GM18511 (cell line): Measurements from ENCODE around the gene TBCD.

Source experiments
- ATAC-seq: cut with Tn5 transposase; IDR thresholded peaks from one replicate; pipeline ENCODE4 v1.9.1; 2021; ENCODE audit warnings: mild to moderate bottlenecking, moderate library complexity; ENCODE audit not compliant: unreplicated experiment

The TBCD gene

GRCh38 chr17:82830249-82830661 lies 78.4 kb downstream of the TBCD start:
- no peak for ATAC-seq

GRCh38 chr17:82831041-82831817 lies 79.4 kb downstream of the TBCD start:
- no peak for ATAC-seq

DNA sequence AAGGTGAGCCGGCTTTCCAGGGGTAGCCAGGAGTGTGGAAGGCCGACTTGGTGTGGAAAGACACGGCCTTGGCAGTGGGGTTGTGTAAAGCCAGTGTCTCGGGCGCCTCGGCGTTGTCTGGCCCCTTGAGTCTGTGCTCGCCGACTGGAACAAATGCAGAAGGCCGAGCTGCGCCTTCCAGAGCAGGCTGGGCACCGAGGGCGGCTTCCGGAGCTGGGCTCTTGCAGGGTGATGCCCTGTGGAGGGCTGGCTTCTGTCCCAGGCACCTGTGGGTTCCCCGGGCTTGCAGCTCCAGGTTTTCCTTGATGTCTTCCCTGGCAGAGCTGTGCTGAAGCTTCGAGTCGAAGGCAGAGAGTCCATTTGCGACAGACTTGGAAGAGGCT lies 79.9 kb downstream of the TBCD start:
- ATAC-seq: no peak

- ATAC-seq: no peak
Measured at GRCh38 chr17:82832411-82832810, 80.5 kb downstream of the TBCD start.

DNA sequence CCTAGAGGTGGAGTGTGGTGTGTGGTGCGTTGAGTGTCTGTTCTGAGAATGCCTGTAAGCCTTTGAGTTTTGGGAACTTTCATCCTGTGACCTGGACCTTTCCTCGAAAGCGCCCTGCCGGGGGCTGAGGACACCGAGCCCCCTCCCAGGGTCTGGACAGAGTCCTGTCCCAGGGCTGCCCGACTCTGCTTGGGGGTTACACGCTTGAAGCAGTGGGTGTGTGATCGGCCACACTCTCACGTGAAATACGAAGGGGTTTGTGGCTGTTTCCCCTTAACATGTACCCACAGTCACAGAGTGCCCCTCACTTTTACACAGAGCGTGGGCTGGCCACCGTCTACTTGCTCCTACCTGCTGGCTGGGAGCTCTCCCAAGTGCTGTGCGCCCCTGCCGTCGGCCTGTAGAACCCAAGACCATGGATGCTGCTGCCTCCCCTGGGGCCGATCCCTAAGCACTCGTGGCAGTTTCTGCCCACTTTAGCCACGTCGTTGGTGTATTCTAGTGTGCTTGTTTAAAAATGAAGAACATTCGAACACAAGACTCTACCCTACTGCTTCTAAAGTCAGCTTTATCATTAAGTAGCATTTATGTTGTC lies 81.1 kb downstream of the TBCD start:
- no peak for ATAC-seq

DNA sequence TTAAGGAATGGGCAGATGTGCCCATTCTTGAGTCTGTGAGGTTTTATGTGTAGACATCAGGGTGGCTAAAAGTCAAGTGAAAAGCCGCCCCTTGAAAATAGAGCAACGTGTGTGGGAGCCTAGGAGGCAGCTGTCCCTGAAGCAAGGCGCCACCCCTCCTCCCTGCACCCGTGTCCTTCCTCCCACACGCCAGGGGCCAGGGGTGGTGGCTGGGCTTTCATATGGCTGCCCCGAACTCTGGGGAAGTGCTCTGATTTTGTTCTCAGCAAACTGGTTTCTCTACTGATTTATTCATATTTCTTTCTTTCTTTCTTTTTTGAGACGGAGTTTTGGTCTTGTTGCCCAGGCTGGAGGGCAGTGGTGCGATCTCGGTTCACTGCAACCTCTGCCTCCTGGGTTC lies 83.3 kb downstream of the TBCD start:
- no peak for ATAC-seq

GRCh38 chr17:82835766-82836512 lies 84.1 kb downstream of the TBCD start:
- ATAC-seq: no peak

- ATAC-seq: no peak
Measured at GRCh38 chr17:82836823-82837357, 85.0 kb downstream of the TBCD start.

GRCh38 chr17:82837586-82838320 lies 85.9 kb downstream of the TBCD start:
- no peak for ATAC-seq

DNA sequence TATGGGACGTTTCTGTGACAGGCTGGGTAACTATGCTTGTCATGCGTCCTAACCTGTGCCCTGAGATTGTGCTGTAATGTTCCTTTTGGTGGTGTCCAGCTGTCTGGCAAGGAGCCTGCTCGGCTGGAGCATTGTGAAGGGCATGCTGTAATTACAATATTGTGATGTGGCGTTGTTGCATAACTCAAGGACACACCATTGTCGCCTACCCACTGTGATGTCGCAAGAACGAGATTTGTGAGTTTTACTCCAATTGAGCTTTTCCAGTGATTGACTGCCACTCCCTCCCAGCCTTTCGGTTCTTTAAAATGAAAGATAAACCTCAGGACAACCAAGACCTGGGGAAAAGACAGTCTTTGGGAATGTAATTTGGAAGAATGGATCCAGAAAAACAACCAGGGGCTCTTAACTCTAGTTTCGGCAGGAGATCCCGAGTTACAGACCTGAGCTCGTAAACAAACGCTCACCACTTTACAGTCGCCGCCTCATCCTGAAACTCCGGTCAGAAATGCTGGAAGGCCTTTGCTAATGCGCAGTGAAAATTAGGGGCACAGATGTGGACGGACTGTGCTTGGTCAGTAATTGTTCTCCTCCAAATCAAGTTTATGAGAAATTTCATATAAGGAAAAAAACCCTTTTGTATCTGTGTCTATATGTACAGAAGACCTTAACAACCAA lies 86.7 kb downstream of the TBCD start:
- no peak for ATAC-seq

- no peak for ATAC-seq
Measured at GRCh38 chr17:82839617-82840292, 87.9 kb downstream of the TBCD start, which contains the start of gene ZNF750. ZNF750 (minus strand) TSS chr17:82840022; CDS start chr17:82832454, 7,568 bp downstream.

DNA sequence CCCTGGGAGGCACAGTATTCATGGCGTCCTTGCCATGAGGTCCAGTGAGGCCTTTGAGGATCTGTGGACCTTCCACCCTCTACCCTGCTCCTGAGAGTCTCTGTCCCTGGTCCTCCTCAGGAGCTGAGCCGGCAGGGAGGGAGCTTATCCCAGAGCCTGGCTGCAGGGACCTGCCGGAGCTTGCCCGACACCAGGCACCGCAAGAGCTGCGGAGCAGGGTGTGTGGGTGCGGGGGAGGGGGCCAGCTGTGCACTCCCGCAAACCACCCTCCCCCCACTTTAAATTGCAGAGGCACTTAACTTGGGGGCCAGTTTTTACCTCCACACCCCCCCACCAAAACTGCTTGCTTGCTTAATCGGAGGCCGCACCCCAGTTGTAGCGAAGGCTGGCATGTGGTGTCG lies 88.6 kb downstream of the TBCD start:
- no peak for ATAC-seq

DNA sequence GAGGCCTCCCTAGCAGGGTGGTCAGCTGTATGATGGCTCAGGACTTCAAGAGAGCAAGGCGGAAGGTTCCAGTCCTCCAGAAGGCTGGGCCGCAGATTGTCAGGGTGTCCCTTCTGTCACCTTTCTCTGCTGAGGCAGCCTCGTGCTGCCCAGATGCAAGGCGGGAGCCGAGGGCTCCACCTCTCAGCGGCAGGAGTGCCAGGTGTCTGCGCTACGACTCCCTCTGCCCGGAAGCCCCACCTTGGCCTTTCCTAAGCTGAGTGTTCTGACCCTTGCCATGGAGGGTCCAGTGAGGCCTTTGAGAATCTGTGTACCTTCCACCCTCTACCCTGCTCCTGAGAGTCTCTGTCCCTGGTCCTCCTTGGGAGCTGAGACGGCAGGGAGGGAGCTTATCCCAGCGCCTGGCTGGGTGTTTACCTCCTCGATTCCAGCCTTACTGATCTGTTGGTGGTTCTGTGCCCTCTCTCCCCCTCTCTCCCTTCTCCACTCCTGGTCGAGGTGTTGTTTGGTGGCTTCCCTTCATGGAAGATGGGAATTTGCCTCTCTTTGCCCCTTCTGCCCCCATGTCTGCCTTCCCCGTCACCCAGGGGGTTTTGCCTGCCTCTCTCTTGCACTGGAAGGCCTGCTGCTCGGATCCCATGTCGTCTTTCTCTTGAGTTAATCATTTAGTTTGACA lies 90.2 kb downstream of the TBCD start:
- ATAC-seq: no peak

DNA sequence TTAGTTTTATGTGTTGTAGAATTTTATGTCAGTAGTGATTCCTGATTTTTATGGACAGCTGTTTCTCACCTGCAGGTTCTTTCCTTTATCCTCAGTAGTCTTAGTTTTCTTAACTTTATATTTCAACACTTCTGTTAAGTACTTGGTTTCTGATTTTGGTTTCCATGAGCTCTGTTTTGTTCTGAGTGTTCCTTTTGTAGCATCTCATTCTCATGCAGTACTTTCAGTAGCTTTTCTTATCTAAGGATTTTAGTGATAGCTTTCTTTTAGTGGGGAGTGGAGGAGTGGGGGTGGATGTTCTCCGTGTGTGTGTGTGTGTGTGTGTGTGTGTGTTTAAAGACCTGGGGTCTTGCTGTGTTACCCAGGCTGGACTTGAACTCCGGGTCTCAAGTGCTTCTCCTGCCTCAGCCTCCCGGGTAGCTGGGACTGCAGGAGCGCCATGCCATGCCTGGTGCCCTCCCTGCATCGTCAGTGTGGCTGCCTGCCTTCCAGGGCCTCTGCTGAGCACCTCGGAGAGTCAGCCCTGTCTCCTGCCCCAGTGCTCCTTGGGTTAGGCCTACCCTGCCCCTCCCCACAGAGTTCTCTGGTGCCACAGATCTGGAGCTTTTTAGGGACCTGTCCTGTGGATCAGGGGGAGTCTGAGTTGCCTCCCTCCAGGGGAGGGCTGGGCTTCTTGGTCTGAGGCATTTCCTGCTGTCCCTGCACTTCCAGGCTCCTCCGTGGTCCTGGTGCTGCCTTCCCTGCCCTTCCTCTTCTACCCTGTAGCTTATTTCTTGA lies 92.2 kb downstream of the TBCD start:
- no peak for ATAC-seq

- no peak for ATAC-seq
Measured at GRCh38 chr17:82844796-82845162, 92.9 kb downstream of the TBCD start.

- no peak for ATAC-seq
Measured at GRCh38 chr17:82845163-82845807, 93.4 kb downstream of the TBCD start.

GRCh38 chr17:82846061-82846691 lies 94.3 kb downstream of the TBCD start:
- ATAC-seq: no peak
